HL-60/S4 treated with phorbol 12-myristate 13-acetate at 8.2 ng/mL for 4 days and 3 days (cell line): Measurements from ENCODE around the gene PDE4D.
"Not testable (repeated sequence)": the region's sequence is repeated elsewhere in the genome, so short reads cannot be mapped to it uniquely, and the experiment has no call there.

Source experiments
- in situ Hi-C: fragments of 300-500 bp; cut with MboI; formaldehyde crosslinking; loops from 2 replicates; pipeline ENCODE4 v1.15.0; 2022; ENCODE audit warnings: low sequenced_read_pairs

Gene PDE4D

GRCh38 chr5:59665832-59666203 lies 227.7 kb downstream of the PDE4D start:
- in situ Hi-C loops = not testable (repeated sequence)

- in situ Hi-C loops = no loop called here
These were observed 228.3 kb downstream of the PDE4D start for GRCh38 chr5:59665086-59665831.

DNA sequence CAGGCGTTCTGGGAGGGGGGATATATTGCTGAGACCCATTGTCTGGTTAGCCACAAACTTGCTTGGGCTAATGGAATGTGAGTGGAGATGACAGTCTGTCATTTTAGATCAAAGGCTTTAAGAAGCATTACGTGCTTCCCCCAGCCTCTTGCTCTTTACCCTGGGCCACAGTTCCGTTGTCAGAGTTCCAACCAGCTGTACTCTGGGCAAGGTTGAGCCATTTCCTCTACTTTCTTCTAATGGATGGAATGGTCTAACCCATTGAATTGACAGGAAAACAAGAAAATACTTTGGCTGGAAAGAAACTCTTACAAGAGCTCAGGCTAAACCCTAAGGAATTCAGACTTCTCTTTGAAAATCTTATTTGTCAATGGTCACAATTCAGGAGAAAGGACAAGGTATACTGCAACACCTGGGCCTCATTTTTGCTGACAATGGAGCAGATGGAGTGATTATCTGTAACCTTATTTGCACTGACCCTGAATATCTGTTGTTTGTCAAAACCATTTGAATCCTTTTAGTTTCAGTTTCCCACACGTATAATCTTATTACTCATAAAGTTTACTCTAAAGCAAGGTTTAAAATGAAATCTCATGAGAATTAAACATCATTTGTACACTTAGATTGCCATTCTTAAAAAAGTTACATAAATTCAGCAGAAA lies 231.4 kb downstream of the PDE4D start:
- in situ Hi-C loops = no loop called here

GRCh38 chr5:59661311-59661710 lies 232.2 kb downstream of the PDE4D start:
- in situ Hi-C loops = no loop called here

DNA sequence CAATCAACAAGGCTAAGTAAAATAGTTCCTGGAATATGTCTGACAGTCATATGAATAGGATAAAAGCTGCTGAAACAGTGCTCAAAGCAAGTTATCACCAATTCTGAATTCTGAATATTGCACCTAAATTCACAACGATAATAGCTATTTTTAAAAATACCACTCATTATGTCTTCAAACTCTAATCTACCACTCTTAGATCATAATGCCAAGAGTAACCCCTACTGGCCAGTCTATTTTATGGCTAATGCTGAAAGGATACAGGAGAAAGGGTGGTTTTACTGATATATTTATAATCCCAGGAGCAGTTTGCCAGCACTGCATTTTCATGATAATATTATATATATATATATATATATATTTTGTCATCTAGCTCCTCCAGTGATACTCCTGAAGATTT lies 232.8 kb downstream of the PDE4D start:
- in situ Hi-C loops = no loop called here

DNA sequence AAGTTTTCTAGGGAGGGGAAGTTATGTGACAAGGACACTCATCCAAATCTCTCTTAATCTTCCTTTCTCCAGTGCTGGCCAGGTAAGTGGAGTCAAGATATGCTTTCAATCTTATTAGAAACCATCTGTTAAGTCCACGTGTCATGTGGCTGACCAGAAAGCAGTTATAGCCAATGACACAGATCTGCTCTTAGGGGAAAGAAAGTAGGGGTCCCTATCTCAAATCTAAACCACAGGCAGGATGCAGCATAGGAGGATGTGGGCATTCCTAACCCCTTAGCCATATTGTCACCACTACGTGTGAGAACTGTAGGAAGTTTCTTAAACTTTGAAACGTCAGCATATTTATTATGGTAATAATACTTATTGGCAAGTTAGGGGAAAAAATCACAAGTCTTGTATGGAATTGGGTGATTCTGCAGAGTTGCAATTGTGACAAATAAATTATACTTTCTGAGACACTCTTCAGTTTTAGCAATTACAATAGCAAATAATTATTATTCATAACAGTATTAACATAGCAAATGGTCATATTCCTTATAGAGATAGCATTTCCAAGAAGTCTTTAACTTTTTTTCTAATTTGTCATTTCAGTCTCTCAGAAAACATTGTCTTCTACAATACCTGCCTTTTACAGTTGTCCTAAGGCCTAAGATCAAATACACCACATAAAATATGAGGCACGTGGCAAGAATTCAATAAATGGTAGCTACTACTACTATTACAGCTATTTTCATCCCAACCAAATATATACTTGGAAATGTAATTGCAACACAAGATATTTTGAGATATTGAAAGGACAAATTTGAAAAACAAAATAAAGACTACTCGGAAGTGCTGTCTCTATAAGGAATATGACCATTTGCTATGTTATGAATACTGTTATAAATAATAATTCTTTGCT lies 236.9 kb downstream of the PDE4D start:
- in situ Hi-C loops = no loop called here

- in situ Hi-C loops = no loop called here
These were observed 237.7 kb downstream of the PDE4D start for GRCh38 chr5:59655693-59656309.

DNA sequence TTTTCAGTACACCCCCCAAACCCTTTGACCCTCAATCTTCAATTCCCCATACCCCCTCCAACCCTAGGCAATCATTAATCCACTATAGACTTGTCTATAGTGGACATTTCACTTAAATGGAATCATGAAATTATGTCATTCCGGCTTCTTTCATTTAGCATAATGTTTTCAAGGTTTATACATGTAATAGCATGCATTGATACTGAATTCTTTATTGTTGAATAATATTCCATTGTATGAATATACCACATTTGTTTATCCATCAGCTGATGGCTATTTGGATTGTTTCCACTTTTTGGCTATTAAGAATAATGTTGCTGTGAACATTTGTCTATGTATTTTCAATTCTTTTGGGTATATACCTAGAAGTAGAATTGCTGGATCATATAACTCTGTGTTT lies 238.8 kb downstream of the PDE4D start:
- in situ Hi-C loops = no loop called here

GRCh38 chr5:59652449-59652848 lies 241.1 kb downstream of the PDE4D start:
- in situ Hi-C loops = no loop called here

- in situ Hi-C loops = no loop called here
These were observed 244.3 kb downstream of the PDE4D start for GRCh38 chr5:59648949-59649921.

- in situ Hi-C loops = no loop called here
These were observed 245.3 kb downstream of the PDE4D start for GRCh38 chr5:59648038-59648831.

GRCh38 chr5:59645380-59645779 lies 248.1 kb downstream of the PDE4D start:
- in situ Hi-C loops = no loop called here

- in situ Hi-C loops = no loop called here
These were observed 253.1 kb downstream of the PDE4D start for GRCh38 chr5:59640411-59640810.

- in situ Hi-C loops = no loop called here
These were observed 255.5 kb downstream of the PDE4D start for GRCh38 chr5:59637884-59638580.

GRCh38 chr5:59629561-59629960 lies 264.0 kb downstream of the PDE4D start:
- in situ Hi-C loops = no loop called here

DNA sequence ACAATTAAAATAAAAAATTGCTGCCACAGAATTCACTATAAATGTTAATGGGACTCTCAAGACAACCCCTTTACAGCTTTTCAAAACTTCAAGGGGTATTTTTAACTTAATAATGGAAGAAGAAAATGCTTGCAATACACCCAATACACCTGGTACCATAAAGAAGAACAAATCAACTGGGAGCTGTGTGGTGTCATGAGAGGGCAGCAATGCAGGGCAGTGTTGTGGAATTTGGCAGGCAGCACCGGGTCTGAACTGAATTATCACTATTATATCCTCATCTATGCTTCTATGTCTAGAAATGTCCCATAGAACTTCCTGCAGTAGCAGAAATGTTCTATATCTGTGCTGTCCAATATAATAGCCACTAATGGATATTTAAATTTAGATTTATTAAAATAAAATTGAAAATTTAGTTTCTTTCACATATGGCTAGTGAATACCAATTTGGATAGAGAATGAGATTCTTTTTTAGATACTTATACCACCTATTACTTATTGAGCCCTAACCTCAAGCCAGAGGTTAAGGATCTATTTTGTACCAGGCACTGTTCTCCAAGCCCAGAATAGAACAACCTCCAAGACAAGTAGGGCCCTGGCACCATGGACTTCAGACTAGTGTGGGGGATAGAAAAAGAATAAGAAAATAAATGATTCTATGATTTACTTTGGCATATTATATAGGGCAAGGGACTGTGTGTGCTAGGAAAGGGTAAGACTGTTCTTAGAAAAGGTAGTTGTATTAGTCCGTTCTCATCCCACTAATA lies 265.3 kb downstream of the PDE4D start:
- in situ Hi-C loops = no loop called here

- in situ Hi-C loops = no loop called here
These were observed 268.6 kb downstream of the PDE4D start for GRCh38 chr5:59624898-59625297.

GRCh38 chr5:59622848-59623247 lies 270.7 kb downstream of the PDE4D start:
- in situ Hi-C loops = no loop called here
